Fibroblast of skin of left quadriceps (primary cell): ENCODE measurements around the gene VPS39.
A peak's percentile ranks its signal among the peaks of the same experiment; 100 is the strongest.

Experiments used
- DNase-seq, 2 experiments: peaks; one replicate each; pipeline ENCODE4 v3.0.0-alpha.2; 2013; ENCODE audit warnings: low read depth in 2 of 2

The VPS39 gene

GRCh38 chr15:42201801-42202200 is 6.3 kb downstream of the VPS39 start:
- no peak for DNase-seq

GRCh38 chr15:42199126-42199525 is 9.0 kb downstream of the VPS39 start:
- DNase-seq, result no peak

- no peak for DNase-seq
These were observed 9.6 kb downstream of the VPS39 start for GRCh38 chr15:42198516-42198915.

- DNase-seq, result no peak
These were observed 13.6 kb downstream of the VPS39 start for GRCh38 chr15:42194513-42194912.

GRCh38 chr15:42193383-42193782 is 14.7 kb downstream of the VPS39 start:
- DNase-seq, result no peak

GRCh38 chr15:42191610-42192346 is 16.3 kb downstream of the VPS39 start:
- DNase-seq, result no peak

GRCh38 chr15:42190370-42190769 is 17.7 kb downstream of the VPS39 start:
- DNase-seq, result no peak

- DNase-seq, result no peak
These were observed 22.3 kb downstream of the VPS39 start for GRCh38 chr15:42185801-42186200.

GRCh38 chr15:42184736-42185135 is 23.4 kb downstream of the VPS39 start:
- DNase-seq, result no peak

GRCh38 chr15:42184296-42184695 is 23.8 kb downstream of the VPS39 start:
- DNase-seq, result no peak

GRCh38 chr15:42182961-42183360 is 25.1 kb downstream of the VPS39 start:
- no peak for DNase-seq

- no peak for DNase-seq
These were observed 25.7 kb downstream of the VPS39 start for GRCh38 chr15:42182328-42182886.

GRCh38 chr15:42178056-42178455 is 30.0 kb downstream of the VPS39 start:
- no peak for DNase-seq

- DNase-seq, result no peak
These were observed 32.4 kb downstream of the VPS39 start for GRCh38 chr15:42175671-42176070.

- no peak for DNase-seq
These were observed 35.6 kb downstream of the VPS39 start for GRCh38 chr15:42172475-42172874.

- no peak for DNase-seq
These were observed 36.3 kb downstream of the VPS39 start for GRCh38 chr15:42171795-42172194.

GRCh38 chr15:42171122-42171521 is 37.0 kb downstream of the VPS39 start:
- DNase-seq, result no peak

GRCh38 chr15:42166225-42166940 is 41.7 kb downstream of the VPS39 start:
- DNase-seq, result no peak

GRCh38 chr15:42165106-42165505 is 43.0 kb downstream of the VPS39 start:
- peak in 1 of 2 experiments; percentile 3 for DNase-seq

- DNase-seq, result no peak
These were observed 44.1 kb downstream of the VPS39 start for GRCh38 chr15:42163947-42164550.

- no peak for DNase-seq
These were observed 44.8 kb downstream of the VPS39 start for GRCh38 chr15:42163291-42163690.

- no peak for DNase-seq
These were observed 48.0 kb downstream of the VPS39 start for GRCh38 chr15:42160136-42160535.
